ENCODE data around the gene CIP2A. TPM values are rescaled to one million over a fixed set of nuclear protein-coding genes. Genes with fewer than 3 reads are reported as not detected.

CIP2A gene
- total and polyA plus RNA-seq, 2 donors (not counting 1 experiment from before 2014, with no cell fraction given) = 7.9 to 10.1 TPM

DNA sequence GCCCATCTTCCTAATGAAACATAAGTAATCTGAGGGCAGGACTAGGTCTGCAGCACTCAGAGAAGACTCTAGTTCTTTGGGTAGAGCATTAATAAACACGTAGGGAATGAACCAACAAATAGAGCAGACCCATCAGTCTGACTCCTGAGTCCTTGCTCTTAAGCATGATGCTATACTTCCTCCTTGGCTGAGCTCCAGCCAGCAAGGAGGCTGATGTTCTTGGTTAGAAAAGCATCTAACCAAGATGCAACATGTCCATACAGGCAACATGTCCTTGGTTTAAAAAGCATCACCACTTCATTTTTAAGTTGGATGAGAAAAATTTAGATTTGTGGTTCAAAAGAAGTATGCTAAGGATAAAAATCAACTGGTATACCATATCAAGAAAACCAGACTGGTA is 70.3 kb downstream of the CIP2A start:
- no peaks in the 10 kb centered on the region for H3K36me3 ChIP-seq (ENCODE audit: control insufficient read depth, insufficient read depth, low read length)
- H3K9me3 ChIP-seq (ENCODE audit: control insufficient read depth, insufficient read depth, low read depth, low read length) = no peaks in the 10 kb centered on the region
- TF ChIP-seq EZH2 (IDR thresholded peaks at IDR 0.05; ENCODE audit: low read length, missing control alignments) = no peak
- TF ChIP-seq, protein P1, sequence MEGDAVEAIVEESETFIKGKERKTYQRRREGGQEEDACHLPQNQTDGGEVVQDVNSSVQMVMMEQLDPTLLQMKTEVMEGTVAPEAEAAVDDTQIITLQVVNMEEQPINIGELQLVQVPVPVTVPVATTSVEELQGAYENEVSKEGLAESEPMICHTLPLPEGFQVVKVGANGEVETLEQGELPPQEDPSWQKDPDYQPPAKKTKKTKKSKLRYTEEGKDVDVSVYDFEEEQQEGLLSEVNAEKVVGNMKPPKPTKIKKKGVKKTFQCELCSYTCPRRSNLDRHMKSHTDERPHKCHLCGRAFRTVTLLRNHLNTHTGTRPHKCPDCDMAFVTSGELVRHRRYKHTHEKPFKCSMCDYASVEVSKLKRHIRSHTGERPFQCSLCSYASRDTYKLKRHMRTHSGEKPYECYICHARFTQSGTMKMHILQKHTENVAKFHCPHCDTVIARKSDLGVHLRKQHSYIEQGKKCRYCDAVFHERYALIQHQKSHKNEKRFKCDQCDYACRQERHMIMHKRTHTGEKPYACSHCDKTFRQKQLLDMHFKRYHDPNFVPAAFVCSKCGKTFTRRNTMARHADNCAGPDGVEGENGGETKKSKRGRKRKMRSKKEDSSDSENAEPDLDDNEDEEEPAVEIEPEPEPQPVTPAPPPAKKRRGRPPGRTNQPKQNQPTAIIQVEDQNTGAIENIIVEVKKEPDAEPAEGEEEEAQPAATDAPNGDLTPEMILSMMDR (conservative IDR thresholded peaks at IDR 0.05 in 1 of 2, IDR thresholded peaks at IDR 0.05 in 1 of 2; ENCODE audit: low read depth in 1 of 2, low read length in 2 of 2) = no peak
- peak in 1 of 2 donors; percentile 6 for DNase-seq (ENCODE audit: low read depth in 2 of 2)
- no peak overlapping the region for H3K9ac ChIP-seq (ENCODE audit: insufficient read depth, low read length)
- H3K4me2 ChIP-seq (ENCODE audit: extremely low read depth, insufficient read depth, low read length) = no peak overlapping the region
- no peaks in the 10 kb centered on the region for H3K27me3 ChIP-seq (ENCODE audit: control insufficient read depth, insufficient read depth, low read length)
- no peaks in the 10 kb centered on the region for H3K4me1 ChIP-seq (ENCODE audit: control insufficient read depth, extremely low read depth, insufficient read depth, low read length)
- H4K20me1 ChIP-seq (ENCODE audit: control insufficient read depth, extremely low read depth, insufficient read depth, low read length) = no peaks in the 10 kb centered on the region
- H3K27ac ChIP-seq (ENCODE audit: insufficient read depth, low read length) = no peak overlapping the region
- H3K79me2 ChIP-seq (ENCODE audit: control insufficient read depth, insufficient read depth, low read length) = no peaks in the 10 kb centered on the region
- no peak overlapping the region for H2AFZ ChIP-seq (ENCODE audit: low read length)
- no peak overlapping the region for H3K4me3 ChIP-seq (replicated peaks in 1 of 4; ENCODE audit: control extremely low read depth in 1 of 4, insufficient read depth in 1 of 4, low read depth in 3 of 4, low read length in 4 of 4)

DNA sequence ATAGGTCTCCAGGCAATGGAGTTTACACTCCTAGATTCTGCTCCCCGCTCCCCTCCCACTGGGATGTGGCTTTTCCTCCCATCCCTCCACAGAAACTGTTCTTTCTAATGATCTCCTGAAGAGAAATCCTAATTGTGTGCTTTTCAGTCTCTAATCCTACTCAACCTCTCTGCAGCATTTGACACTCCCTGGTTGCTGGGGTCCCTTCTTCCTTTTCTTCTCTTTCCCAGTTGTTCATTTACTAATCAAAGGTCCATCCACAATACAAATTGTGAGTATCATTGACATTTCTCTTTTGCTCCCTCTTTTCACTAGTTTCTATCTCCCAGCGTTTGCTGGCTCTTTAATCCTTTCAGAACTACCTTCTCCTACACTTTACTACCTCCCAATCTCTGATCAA is 72.4 kb downstream of the CIP2A start:
- Histone ChIP-seq H3K9me3 (ENCODE audit: control insufficient read depth, insufficient read depth, low read depth, low read length) (no peaks in the 10 kb centered on the region), H3K27ac (ENCODE audit: insufficient read depth, low read length) (no peak overlapping the region), H3K4me2 (ENCODE audit: extremely low read depth, insufficient read depth, low read length) (no peak overlapping the region), H3K79me2 (ENCODE audit: control insufficient read depth, insufficient read depth, low read length) (no peaks in the 10 kb centered on the region), H3K27me3 (ENCODE audit: control insufficient read depth, insufficient read depth, low read length) (no peaks in the 10 kb centered on the region), H3K4me3 (replicated peaks in 1 of 4; ENCODE audit: control extremely low read depth in 1 of 4, insufficient read depth in 1 of 4, low read depth in 3 of 4, low read length in 4 of 4) (no peak overlapping the region), H2AFZ (ENCODE audit: low read length) (no peak overlapping the region), H3K36me3 (ENCODE audit: control insufficient read depth, insufficient read depth, low read length) (no peaks in the 10 kb centered on the region), H4K20me1 (ENCODE audit: control insufficient read depth, extremely low read depth, insufficient read depth, low read length) (no peaks in the 10 kb centered on the region), H3K9ac (ENCODE audit: insufficient read depth, low read length) (no peak overlapping the region), H3K4me1 (ENCODE audit: control insufficient read depth, extremely low read depth, insufficient read depth, low read length) (no peaks in the 10 kb centered on the region)
- no peak for TF ChIP-seq EZH2 (IDR thresholded peaks at IDR 0.05; ENCODE audit: low read length, missing control alignments)
- TF ChIP-seq, protein P1 (conservative IDR thresholded peaks at IDR 0.05 in 1 of 2, IDR thresholded peaks at IDR 0.05 in 1 of 2; ENCODE audit: low read depth in 1 of 2, low read length in 2 of 2) = no peak
- no peak for DNase-seq (ENCODE audit: low read depth in 2 of 2)

DNA sequence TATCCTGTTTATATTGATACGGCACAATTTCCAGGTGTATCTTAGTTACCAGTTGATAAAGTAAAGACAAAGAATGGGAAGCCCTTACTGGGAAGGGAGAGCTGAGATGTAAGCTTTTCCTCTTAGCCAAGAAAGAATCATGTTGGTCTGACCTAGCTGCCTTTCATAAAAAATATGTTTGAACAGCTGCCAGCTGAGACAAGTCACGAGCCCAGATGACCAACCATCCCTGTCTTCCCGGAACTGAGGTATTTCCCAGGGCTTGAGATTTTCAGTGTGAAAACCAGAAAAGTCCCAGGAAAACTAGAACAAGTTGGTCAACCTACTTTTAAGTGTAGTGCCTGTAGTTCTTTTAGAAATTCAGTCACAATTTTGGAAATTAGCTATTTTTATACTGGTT is 75.3 kb downstream of the CIP2A start:
- Histone ChIP-seq H3K27me3 (ENCODE audit: control insufficient read depth, insufficient read depth, low read length) (no peaks in the 10 kb centered on the region), H3K4me3 (replicated peaks in 1 of 4; ENCODE audit: control extremely low read depth in 1 of 4, insufficient read depth in 1 of 4, low read depth in 3 of 4, low read length in 4 of 4) (no peak overlapping the region), H3K4me2 (ENCODE audit: extremely low read depth, insufficient read depth, low read length) (no peak overlapping the region), H4K20me1 (ENCODE audit: control insufficient read depth, extremely low read depth, insufficient read depth, low read length) (no peaks in the 10 kb centered on the region), H3K9me3 (ENCODE audit: control insufficient read depth, insufficient read depth, low read depth, low read length) (no peaks in the 10 kb centered on the region), H3K79me2 (ENCODE audit: control insufficient read depth, insufficient read depth, low read length) (no peaks in the 10 kb centered on the region), H3K4me1 (ENCODE audit: control insufficient read depth, extremely low read depth, insufficient read depth, low read length) (no peaks in the 10 kb centered on the region), H3K27ac (ENCODE audit: insufficient read depth, low read length) (no peak overlapping the region), H3K9ac (ENCODE audit: insufficient read depth, low read length) (no peak overlapping the region), H3K36me3 (ENCODE audit: control insufficient read depth, insufficient read depth, low read length) (no peaks in the 10 kb centered on the region), H2AFZ (ENCODE audit: low read length) (no peak overlapping the region)
- TF ChIP-seq EZH2 (IDR thresholded peaks at IDR 0.05; ENCODE audit: low read length, missing control alignments) = no peak
- TF ChIP-seq, protein P1 (conservative IDR thresholded peaks at IDR 0.05 in 1 of 2, IDR thresholded peaks at IDR 0.05 in 1 of 2; ENCODE audit: low read depth in 1 of 2, low read length in 2 of 2) = no peak
- peak; percentile 4 to 10 for DNase-seq (ENCODE audit: low read depth in 2 of 2)

Data from fibroblast of lung (primary cell).